CD4-positive, CD25-positive, alpha-beta regulatory T cell (primary cell): ENCODE measurements around the gene TAMALIN. TPM values are rescaled to one million over a fixed set of nuclear protein-coding genes. Genes with fewer than 3 reads are reported as not detected.

Experiments used
- ATAC-seq, 2 donors: fragments of 150-1000 bp; cut with Tn5 transposase; one replicate each; pipeline ENCODE4 v1.10.0; 2021; ENCODE audit warnings: low read depth in 2 of 2, moderate number of reproducible peaks in 2 of 2, moderate library complexity in 1 of 2
- DNase-seq, 3 donors: peaks; one replicate each; pipeline versions ENCODE4 v3.0.0 to v3.0.0-alpha.2; 2012 to 2022; ENCODE audit warnings: mixed read lengths in 1 of 3
- H3K27ac ChIP-seq: one replicate; pipeline ENCODE4 v1.7.0; 2013; ENCODE audit warnings: mild to moderate bottlenecking, low read length; ENCODE audit not compliant: insufficient read depth, poor library complexity, severe bottlenecking
- H3K27me3 ChIP-seq: one replicate; pipeline ENCODE4 v1.7.0; 2013; ENCODE audit warnings: low read length; ENCODE audit not compliant: control insufficient read depth, insufficient read depth
- H3K36me3 ChIP-seq: one replicate; pipeline ENCODE4 v1.7.0; 2013; ENCODE audit warnings: mild to moderate bottlenecking, low read length, moderate library complexity; ENCODE audit not compliant: control insufficient read depth, insufficient read depth
- H3K4me1 ChIP-seq: 2 replicates; pipeline ENCODE4 v1.7.0; 2013; ENCODE audit warnings: mild to moderate bottlenecking, low read length; ENCODE audit not compliant: insufficient read depth, control insufficient read depth, poor library complexity, severe bottlenecking
- H3K4me3 ChIP-seq: one replicate; pipeline ENCODE4 v1.7.0; 2013; ENCODE audit warnings: low read depth, mild to moderate bottlenecking, low read length, moderate library complexity
- H3K9me3 ChIP-seq, 2 experiments: 1 replicate in 1 of 2; 2 replicates in 1 of 2; pipeline ENCODE4 v1.7.0; 2013; ENCODE audit warnings: low read length in 2 of 2, mild to moderate bottlenecking in 1 of 2, moderate library complexity in 1 of 2; ENCODE audit not compliant: control insufficient read depth in 2 of 2
- H3K27ac Mint-ChIP-seq, 3 donors: one replicate each; pipeline ENCODE4 v1.8.0; 2020 to 2022; ENCODE audit warnings: mild to moderate bottlenecking in 3 of 3, mixed read lengths in 3 of 3, moderate library complexity in 2 of 3
- H3K27me3 Mint-ChIP-seq: one replicate; pipeline ENCODE4 v1.8.0; 2022; ENCODE audit warnings: mild to moderate bottlenecking, mixed read lengths
- H3K36me3 Mint-ChIP-seq: one replicate; pipeline ENCODE4 v1.8.0; 2020; ENCODE audit warnings: mixed read lengths
- H3K4me1 Mint-ChIP-seq, 4 donors: one replicate each; pipeline ENCODE4 v1.8.0; 2020 to 2022; ENCODE audit warnings: mixed read lengths in 4 of 4, mild to moderate bottlenecking in 1 of 4
- H3K4me3 Mint-ChIP-seq, 4 donors: one replicate each; pipeline ENCODE4 v1.8.0; 2020 to 2022; ENCODE audit warnings: mild to moderate bottlenecking in 4 of 4, mixed read lengths in 4 of 4, moderate library complexity in 3 of 4
- H3K9me3 Mint-ChIP-seq, 7 donors: one replicate each; pipeline ENCODE4 v1.8.0; 2020 to 2022; ENCODE audit warnings: mixed read lengths in 7 of 7, mild to moderate bottlenecking in 3 of 7, moderate library complexity in 2 of 7
- polyA plus RNA-seq, 4 donors: library from polyadenylated mRNA; unstranded; fragments of 300-500 nt; fragmentation: Illumina TruSeq; gene quantifications; one replicate each; pipeline ENCODE4 v1.2.3, GENCODE V29; 2021
- total RNA-seq: library from RNA; stranded (reverse); gene quantifications from one replicate; pipeline ENCODE4 v1.2.3, GENCODE V29; 2022

Gene TAMALIN
- total and polyA plus RNA-seq, 5 donors from 2014 or later, result 0.37 to 253 (median 1.1) TPM

- no peaks in the 10 kb centered on the region for H3K27me3 ChIP-seq
- ATAC-seq, result no peak
- H3K4me1 ChIP-seq, result no peaks in the 10 kb centered on the region
- peaks cover 0 to 4% (median 0%) of the 10 kb centered on the region in 4 donors for H3K4me1 Mint-ChIP-seq
- H3K4me3 ChIP-seq, result no peak overlapping the region
- H3K9me3 ChIP-seq, result no peaks in the 10 kb centered on the region
- no peaks in the 10 kb centered on the region for H3K36me3 ChIP-seq
- H3K4me3 Mint-ChIP-seq, result no peak overlapping the region
- no peaks in the 10 kb centered on the region for H3K36me3 Mint-ChIP-seq
- H3K27ac ChIP-seq, result no peak overlapping the region
- no peak for DNase-seq
- no peaks in the 10 kb centered on the region for H3K9me3 Mint-ChIP-seq
- peaks cover 8% of the 10 kb centered on the region for H3K27me3 Mint-ChIP-seq
- H3K27ac Mint-ChIP-seq, result no peak overlapping the region
Observed at GRCh38 chr12:52060498-52061177, 53.9 kb downstream of the TAMALIN start.

GRCh38 chr12:52061470-52062166 is 54.9 kb downstream of the TAMALIN start:
- Mint-ChIP-seq H3K4me1 (peaks cover 0 to 7% (median 0%) of the 10 kb centered on the region in 4 donors), H3K4me3 (no peak overlapping the region), H3K27ac (peak overlapping the region in 1 of 3 donors; percentile 38)

GRCh38 chr12:52062167-52063081 is 55.7 kb downstream of the TAMALIN start:
- H3K27ac Mint-ChIP-seq, result no peak overlapping the region
- H3K4me3 ChIP-seq, result no peak overlapping the region
- H3K27ac ChIP-seq, result no peak overlapping the region
- no peaks in the 10 kb centered on the region for H3K36me3 ChIP-seq
- no peak overlapping the region for H3K4me3 Mint-ChIP-seq
- no peak for DNase-seq
- H3K27me3 Mint-ChIP-seq, result peaks cover 10% of the 10 kb centered on the region
- no peaks in the 10 kb centered on the region for H3K36me3 Mint-ChIP-seq
- no peaks in the 10 kb centered on the region for H3K9me3 ChIP-seq
- no peaks in the 10 kb centered on the region for H3K9me3 Mint-ChIP-seq
- ATAC-seq, result no peak
- no peaks in the 10 kb centered on the region for H3K27me3 ChIP-seq
- H3K4me1 ChIP-seq, result no peaks in the 10 kb centered on the region
- peaks cover 0 to 7% (median 0%) of the 10 kb centered on the region in 4 donors for H3K4me1 Mint-ChIP-seq

More at GRCh38 chr12:52061470-52062166, 54.9 kb downstream of the TAMALIN start:
- DNase-seq, result no peak
- no peak for ATAC-seq
- H3K4me3 ChIP-seq, result no peak overlapping the region
- no peaks in the 10 kb centered on the region for H3K9me3 ChIP-seq
- H3K27ac ChIP-seq, result no peak overlapping the region
- H3K27me3 ChIP-seq, result no peaks in the 10 kb centered on the region
- H3K4me1 ChIP-seq, result no peaks in the 10 kb centered on the region
- Mint-ChIP-seq H3K9me3 (no peaks in the 10 kb centered on the region), H3K36me3 (no peaks in the 10 kb centered on the region), H3K27me3 (peaks cover 10% of the 10 kb centered on the region)
- H3K36me3 ChIP-seq, result no peaks in the 10 kb centered on the region

GRCh38 chr12:52063082-52063924 is 56.6 kb downstream of the TAMALIN start:
- ATAC-seq, result no peak
- no peaks in the 10 kb centered on the region for H3K27me3 ChIP-seq
- no peaks in the 10 kb centered on the region for H3K36me3 Mint-ChIP-seq
- H3K27ac ChIP-seq, result no peak overlapping the region
- no peaks in the 10 kb centered on the region for H3K9me3 ChIP-seq
- no peak overlapping the region for H3K4me3 Mint-ChIP-seq
- no peaks in the 10 kb centered on the region for H3K4me1 ChIP-seq
- no peaks in the 10 kb centered on the region for H3K36me3 ChIP-seq
- H3K4me3 ChIP-seq, result no peak overlapping the region
- H3K27ac Mint-ChIP-seq, result peak overlapping the region in 1 of 3 donors; percentile 62
- H3K4me1 Mint-ChIP-seq, result peaks cover 0 to 7% (median 0%) of the 10 kb centered on the region in 4 donors
- DNase-seq, result no peak
- H3K27me3 Mint-ChIP-seq, result peaks cover 10% of the 10 kb centered on the region
- no peaks in the 10 kb centered on the region for H3K9me3 Mint-ChIP-seq

- peak overlapping the region in 1 of 3 donors; percentile 62 for H3K27ac Mint-ChIP-seq
- Histone ChIP-seq H3K27ac (no peak overlapping the region), H3K36me3 (no peaks in the 10 kb centered on the region), H3K4me1 (peaks cover 3% of the 10 kb centered on the region), H3K4me3 (no peak overlapping the region), H3K27me3 (no peaks in the 10 kb centered on the region), H3K9me3 (no peaks in the 10 kb centered on the region)
- ATAC-seq, result no peak
- H3K9me3 Mint-ChIP-seq, result no peaks in the 10 kb centered on the region
- peak overlapping the region in 1 of 4 donors; percentile 76 for H3K4me3 Mint-ChIP-seq
- H3K36me3 Mint-ChIP-seq, result no peaks in the 10 kb centered on the region
- DNase-seq, result no peak
- H3K4me1 Mint-ChIP-seq, result peaks cover 3 to 12% (median 3%) of the 10 kb centered on the region in 4 donors
- peaks cover 10% of the 10 kb centered on the region for H3K27me3 Mint-ChIP-seq
Observed at GRCh38 chr12:52063981-52064649, 57.4 kb downstream of the TAMALIN start.
